DND-41 (cell line): Measurements from ENCODE around the gene NACA.

ENCODE experiments used
- CTCF ChIP-seq: IDR thresholded peaks from 2 replicates; pipeline ENCODE4 v1.5.1; 2012; ENCODE audit warnings: borderline replicate concordance, low read length, moderate library complexity, mild to moderate bottlenecking; ENCODE audit not compliant: poor library complexity, severe bottlenecking; ENCODE audit errors: extremely low read depth
- EZH2 ChIP-seq: IDR thresholded peaks from 3 replicates; pipeline ENCODE4 v1.6.1; 2012; ENCODE audit warnings: borderline replicate concordance, low read depth, mild to moderate bottlenecking, moderate library complexity, low read length, inconsistent platforms; ENCODE audit not compliant: severe bottlenecking

- no peak for TF ChIP-seq CTCF
- TF ChIP-seq EZH2, result no peak
Observed at GRCh38 chr12:56749359-56749758, 24.3 kb upstream of the NACA start.
